HepG2 (cell line): ENCODE measurements around the gene WDR73. TPM values are rescaled to one million over a fixed set of nuclear protein-coding genes. Genes with fewer than 3 reads are reported as not detected.

Experiments
- ATF7-NPFF ChIP-seq: sonication (generic); formaldehyde crosslinking; IDR thresholded peaks from 2 replicates; pipeline ENCODE4 v1.8.1; 2023; ENCODE audit warnings: mild to moderate bottlenecking, low read depth, missing genetic modification reagents, moderate library complexity
- FOSL2 ChIP-seq: sonication (generic); formaldehyde crosslinking; IDR thresholded peaks from 2 replicates; pipeline ENCODE4 v1.4.0; 2020; ENCODE audit warnings: missing genetic modification reagents
- HNRNPLL ChIP-seq: fragments of 200-400 bp; formaldehyde crosslinking; IDR thresholded peaks from 2 replicates; pipeline ENCODE4 v1.6.1; 2017; ENCODE audit warnings: mild to moderate bottlenecking, low read depth, low read length; ENCODE audit not compliant: poor library complexity, severe bottlenecking
- HOXA9 ChIP-seq: sonication (generic); formaldehyde crosslinking; IDR thresholded peaks from 2 replicates; pipeline ENCODE4 v1.8.1; 2022; ENCODE audit warnings: missing genetic modification reagents, mild to moderate bottlenecking, moderate library complexity, borderline replicate concordance
- KLF6 ChIP-seq: IDR thresholded peaks from 2 replicates; pipeline ENCODE4 v1.8.0; 2016; ENCODE audit warnings: missing biosample characterization, missing genetic modification reagents
- MXI1 ChIP-seq: IDR thresholded peaks from 3 replicates; pipeline ENCODE4 v1.6.1; 2012; ENCODE audit warnings: low read depth, low read length, inconsistent platforms, borderline replicate concordance
- NONO ChIP-seq, 2 experiments: fragments of 450-650 bp in 1 of 2; sonication (generic) in 1 of 2; formaldehyde crosslinking in 1 of 2; IDR thresholded peaks in 1 of 2; conservative IDR thresholded peaks in 1 of 2; 2 replicates each; pipeline versions ENCODE4 v1.6.1 to v1.8.0; 2017 to 2022; ENCODE audit warnings: mild to moderate bottlenecking in 1 of 2, missing genetic modification reagents in 1 of 2, moderate library complexity in 1 of 2
- NR1H2 ChIP-seq: sonication (generic); formaldehyde crosslinking; IDR thresholded peaks from 2 replicates; pipeline ENCODE4 v1.8.1; 2022; ENCODE audit warnings: low read depth, missing genetic modification reagents, borderline replicate concordance
- RBM39 ChIP-seq: fragments of 200-400 bp; formaldehyde crosslinking; IDR thresholded peaks from one replicate; pipeline ENCODE4 v1.6.1; 2018; ENCODE audit warnings: antibody characterized with exemption, mild to moderate bottlenecking, low read depth, low read length; ENCODE audit not compliant: poor library complexity, severe bottlenecking
- SMYD3 ChIP-seq: sonication (generic); formaldehyde crosslinking; IDR thresholded peaks from 2 replicates; pipeline ENCODE4 v1.8.1; 2023; ENCODE audit warnings: mild to moderate bottlenecking, missing genetic modification reagents
- SP140L ChIP-seq: sonication (generic); formaldehyde crosslinking; IDR thresholded peaks from 2 replicates; pipeline ENCODE4 v1.4.0; 2020; ENCODE audit warnings: missing genetic modification reagents, borderline replicate concordance
- THAP11 ChIP-seq: IDR thresholded peaks from 2 replicates; pipeline ENCODE4 v1.6.1; 2016; ENCODE audit warnings: missing biosample characterization, missing genetic modification reagents
- THYN1 ChIP-seq: sonication (generic); formaldehyde crosslinking; IDR thresholded peaks from 2 replicates; pipeline ENCODE4 v1.8.1; 2023; ENCODE audit warnings: low read depth, mild to moderate bottlenecking, moderate library complexity, missing genetic modification reagents, borderline replicate concordance
- ZBTB42 ChIP-seq: sonication (generic); formaldehyde crosslinking; IDR thresholded peaks from 2 replicates; pipeline ENCODE4 v1.5.0; 2020; ENCODE audit warnings: mild to moderate bottlenecking, missing genetic modification reagents
- ZNF296 ChIP-seq: sonication (generic); formaldehyde crosslinking; conservative IDR thresholded peaks from 2 replicates; pipeline ENCODE4 v1.5.0; 2020; ENCODE audit warnings: mild to moderate bottlenecking, missing genetic modification reagents
- ZNF431 ChIP-seq: sonication (generic); formaldehyde crosslinking; IDR thresholded peaks from 2 replicates; pipeline ENCODE4 v1.9.0; 2022; ENCODE audit warnings: missing genetic modification reagents, low read depth, mild to moderate bottlenecking, borderline replicate concordance
- ZNF607 ChIP-seq: sonication (generic); formaldehyde crosslinking; IDR thresholded peaks from 2 replicates; pipeline ENCODE4 v1.5.1; 2020; ENCODE audit warnings: missing genetic modification reagents, mild to moderate bottlenecking, borderline replicate concordance
- ZNF75D ChIP-seq: sonication (generic); formaldehyde crosslinking; IDR thresholded peaks from 2 replicates; pipeline ENCODE4 v1.8.1; 2023; ENCODE audit warnings: missing genetic modification reagents, mild to moderate bottlenecking, borderline replicate concordance
- ZNF83 ChIP-seq: sonication (generic); formaldehyde crosslinking; IDR thresholded peaks from 2 replicates; pipeline ENCODE4 v1.4.0; 2020; ENCODE audit warnings: missing genetic modification reagents, mild to moderate bottlenecking, borderline replicate concordance
- polyA plus RNA-seq, 8 experiments: library from polyadenylated mRNA; depleted of rRNA in 3 of 8; stranded (reverse) in 7 of 8; unstranded in 1 of 8; fragments of >200 nt; fragmentation: Illumina TruSeq in 4 of 8; extraction: Trizol in 4 of 8; gene quantifications; 2 replicates each; pipeline versions ENCODE4 v1.2.1 to v1.2.3, GENCODE V29; 2011 to 2016; ENCODE audit warnings: low read depth in 4 of 8, missing spikeins in 1 of 8, mixed read lengths in 1 of 8; ENCODE audit not compliant: insufficient read depth in 1 of 8
- total RNA-seq, 5 experiments: library from RNA; depleted of rRNA; stranded (reverse); fragments of >200 nt; fragmentation: Illumina TruSeq; extraction: Trizol; gene quantifications; 2 replicates each; pipeline ENCODE4 v1.2.3, GENCODE V29; 2016; ENCODE audit warnings: low read depth in 1 of 5
- TF ChIP-seq, protein P1 (sequence below): sonication (generic); formaldehyde crosslinking; conservative IDR thresholded peaks from 2 replicates; pipeline ENCODE4 v1.4.0; 2020; ENCODE audit warnings: mild to moderate bottlenecking, missing genetic modification reagents, moderate library complexity
- TF ChIP-seq, protein P2 (sequence below): sonication (generic); formaldehyde crosslinking; IDR thresholded peaks from 2 replicates; pipeline ENCODE4 v1.5.1; 2020; ENCODE audit warnings: missing genetic modification reagents, mild to moderate bottlenecking, borderline replicate concordance
- TF ChIP-seq, protein P3 (sequence below): sonication (generic); formaldehyde crosslinking; IDR thresholded peaks from 2 replicates; pipeline ENCODE4 v1.5.0; 2020; ENCODE audit warnings: mild to moderate bottlenecking, missing genetic modification reagents

The WDR73 gene
- total and polyA plus RNA-seq, 2 of the 13 experiments (the other 11 are each of a cell fraction or from before 2014, with no cell fraction given), result 20.0 to 35.5 TPM

DNA sequence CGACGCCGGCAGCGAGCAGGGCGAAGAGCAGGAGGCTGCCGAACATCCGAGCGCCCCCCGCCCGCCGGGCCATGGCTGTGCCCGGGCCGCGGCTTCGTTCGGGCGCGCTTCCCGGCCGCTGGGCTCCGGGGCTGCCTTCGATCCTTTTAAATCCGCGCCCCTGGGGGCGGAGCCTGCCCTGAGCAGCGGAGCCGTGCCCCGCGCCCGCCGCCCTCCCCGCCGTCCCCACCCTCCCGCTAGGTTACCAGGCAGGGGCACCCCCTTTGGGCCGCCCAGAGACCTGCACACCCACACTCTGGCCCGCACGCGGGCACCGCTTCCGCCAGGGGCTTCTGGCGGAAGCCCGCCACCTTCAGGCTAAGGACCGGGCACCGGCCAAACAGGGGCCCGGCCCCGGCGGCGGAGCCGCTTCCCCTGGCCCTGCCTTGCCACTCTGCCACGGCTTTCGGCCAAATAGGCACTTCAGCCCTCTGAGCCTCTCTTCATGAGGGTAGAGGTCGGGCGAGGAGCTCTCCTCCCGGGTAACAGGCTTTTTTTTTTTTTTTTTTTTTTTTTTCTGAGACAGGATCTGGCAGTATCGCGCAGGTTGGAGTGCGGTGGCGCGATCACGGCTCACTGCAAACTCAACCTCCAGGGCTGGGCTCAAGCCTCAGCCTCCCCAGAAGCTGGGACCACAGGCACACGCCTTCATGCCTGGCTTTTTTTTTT, 4.2 kb upstream of the WDR73 start, which contains the start of gene NMB (continued):
- TF ChIP-seq ZBTB42 (CRISPR knock-in tag), result no peak
- peak; percentile 66 for TF ChIP-seq HNRNPLL
- TF ChIP-seq ZNF75D (CRISPR knock-in tag), result no peak
- TF ChIP-seq NONO (IDR thresholded peaks at IDR 0.05), result no peak
- no peak for TF ChIP-seq NONO (CRISPR knock-in tag; conservative IDR thresholded peaks at IDR 0.05)
- peak; percentile 79; the same call in 1 of the 3 replicates for TF ChIP-seq MXI1
- TF ChIP-seq, protein P1, sequence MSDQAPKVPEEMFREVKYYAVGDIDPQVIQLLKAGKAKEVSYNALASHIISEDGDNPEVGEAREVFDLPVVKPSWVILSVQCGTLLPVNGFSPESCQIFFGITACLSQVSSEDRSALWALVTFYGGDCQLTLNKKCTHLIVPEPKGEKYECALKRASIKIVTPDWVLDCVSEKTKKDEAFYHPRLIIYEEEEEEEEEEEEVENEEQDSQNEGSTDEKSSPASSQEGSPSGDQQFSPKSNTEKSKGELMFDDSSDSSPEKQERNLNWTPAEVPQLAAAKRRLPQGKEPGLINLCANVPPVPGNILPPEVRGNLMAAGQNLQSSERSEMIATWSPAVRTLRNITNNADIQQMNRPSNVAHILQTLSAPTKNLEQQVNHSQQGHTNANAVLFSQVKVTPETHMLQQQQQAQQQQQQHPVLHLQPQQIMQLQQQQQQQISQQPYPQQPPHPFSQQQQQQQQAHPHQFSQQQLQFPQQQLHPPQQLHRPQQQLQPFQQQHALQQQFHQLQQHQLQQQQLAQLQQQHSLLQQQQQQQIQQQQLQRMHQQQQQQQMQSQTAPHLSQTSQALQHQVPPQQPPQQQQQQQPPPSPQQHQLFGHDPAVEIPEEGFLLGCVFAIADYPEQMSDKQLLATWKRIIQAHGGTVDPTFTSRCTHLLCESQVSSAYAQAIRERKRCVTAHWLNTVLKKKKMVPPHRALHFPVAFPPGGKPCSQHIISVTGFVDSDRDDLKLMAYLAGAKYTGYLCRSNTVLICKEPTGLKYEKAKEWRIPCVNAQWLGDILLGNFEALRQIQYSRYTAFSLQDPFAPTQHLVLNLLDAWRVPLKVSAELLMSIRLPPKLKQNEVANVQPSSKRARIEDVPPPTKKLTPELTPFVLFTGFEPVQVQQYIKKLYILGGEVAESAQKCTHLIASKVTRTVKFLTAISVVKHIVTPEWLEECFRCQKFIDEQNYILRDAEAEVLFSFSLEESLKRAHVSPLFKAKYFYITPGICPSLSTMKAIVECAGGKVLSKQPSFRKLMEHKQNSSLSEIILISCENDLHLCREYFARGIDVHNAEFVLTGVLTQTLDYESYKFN (CRISPR knock-in tag), result peak; percentile 28; the same call in 1 of the 2 replicates
- TF ChIP-seq, protein P2, sequence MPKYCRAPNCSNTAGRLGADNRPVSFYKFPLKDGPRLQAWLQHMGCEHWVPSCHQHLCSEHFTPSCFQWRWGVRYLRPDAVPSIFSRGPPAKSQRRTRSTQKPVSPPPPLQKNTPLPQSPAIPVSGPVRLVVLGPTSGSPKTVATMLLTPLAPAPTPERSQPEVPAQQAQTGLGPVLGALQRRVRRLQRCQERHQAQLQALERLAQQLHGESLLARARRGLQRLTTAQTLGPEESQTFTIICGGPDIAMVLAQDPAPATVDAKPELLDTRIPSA (CRISPR knock-in tag), result no peak
- peak; percentile 13; the same call in 1 of the 2 replicates for TF ChIP-seq FOSL2 (CRISPR knock-in tag)
- TF ChIP-seq ZNF296 (CRISPR knock-in tag), result no peak
- TF ChIP-seq RBM39, result no peak
- TF ChIP-seq THYN1 (CRISPR knock-in tag), result no peak
- TF ChIP-seq ZNF607 (CRISPR knock-in tag), result 0 out of 2 replicates have a peak, but pooled peaks have one; percentile 42
- 0 out of 2 replicates have a peak, but pooled peaks have one; percentile 39 for TF ChIP-seq ZNF431 (CRISPR knock-in tag)
- TF ChIP-seq ATF7-NPFF, result no peak
- peak; percentile 58 for TF ChIP-seq THAP11 (CRISPR knock-in tag)
- TF ChIP-seq HOXA9, result no peak
- no peak for TF ChIP-seq SMYD3 (CRISPR knock-in tag)
- TF ChIP-seq SP140L, result no peak
- no peak for TF ChIP-seq KLF6 (CRISPR knock-in tag)
- TF ChIP-seq, protein P3, sequence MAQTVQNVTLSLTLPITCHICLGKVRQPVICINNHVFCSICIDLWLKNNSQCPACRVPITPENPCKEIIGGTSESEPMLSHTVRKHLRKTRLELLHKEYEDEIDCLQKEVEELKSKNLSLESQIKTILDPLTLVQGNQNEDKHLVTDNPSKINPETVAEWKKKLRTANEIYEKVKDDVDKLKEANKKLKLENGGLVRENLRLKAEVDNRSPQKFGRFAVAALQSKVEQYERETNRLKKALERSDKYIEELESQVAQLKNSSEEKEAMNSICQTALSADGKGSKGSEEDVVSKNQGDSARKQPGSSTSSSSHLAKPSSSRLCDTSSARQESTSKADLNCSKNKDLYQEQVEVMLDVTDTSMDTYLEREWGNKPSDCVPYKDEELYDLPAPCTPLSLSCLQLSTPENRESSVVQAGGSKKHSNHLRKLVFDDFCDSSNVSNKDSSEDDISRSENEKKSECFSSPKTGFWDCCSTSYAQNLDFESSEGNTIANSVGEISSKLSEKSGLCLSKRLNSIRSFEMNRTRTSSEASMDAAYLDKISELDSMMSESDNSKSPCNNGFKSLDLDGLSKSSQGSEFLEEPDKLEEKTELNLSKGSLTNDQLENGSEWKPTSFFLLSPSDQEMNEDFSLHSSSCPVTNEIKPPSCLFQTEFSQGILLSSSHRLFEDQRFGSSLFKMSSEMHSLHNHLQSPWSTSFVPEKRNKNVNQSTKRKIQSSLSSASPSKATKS, result no peak
- TF ChIP-seq ZNF83, result no peak
- TF ChIP-seq NR1H2, result no peak
